GM19099 (cell line): ENCODE results near the gene TTI1.

ENCODE experiments used
- POLR2A ChIP-seq: IDR thresholded peaks from 3 replicates; pipeline ENCODE4 v1.6.1; 2011; ENCODE audit warnings: low read depth; ENCODE audit not compliant: insufficient read length; ENCODE audit errors: extremely low read depth

Gene TTI1

GRCh38 chr20:38005903-38006302 is 27.4 kb downstream of the TTI1 start:
- TF ChIP-seq POLR2A, result no peak

GRCh38 chr20:38004416-38004815 is 28.8 kb downstream of the TTI1 start:
- no peak for TF ChIP-seq POLR2A

DNA sequence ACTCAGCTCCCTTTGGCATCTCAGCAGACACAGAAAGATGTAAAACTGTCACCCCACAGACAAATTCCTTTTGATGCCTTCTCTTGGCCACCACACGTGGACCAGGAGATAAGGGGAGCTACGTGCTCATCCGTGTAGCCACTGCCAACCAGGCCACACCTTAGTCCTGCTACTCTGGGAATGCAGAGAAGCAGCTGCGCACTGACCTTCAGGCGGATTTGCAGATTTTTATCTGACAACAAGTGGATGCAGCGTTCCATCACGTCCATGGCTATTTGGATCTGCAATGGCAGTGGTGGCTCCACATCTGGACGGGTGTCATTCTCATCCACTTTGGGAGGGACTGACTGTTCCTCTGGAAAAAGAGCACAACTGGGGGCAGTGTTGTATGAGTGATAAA is 30.8 kb downstream of the TTI1 start:
- TF ChIP-seq POLR2A, result no peak

DNA sequence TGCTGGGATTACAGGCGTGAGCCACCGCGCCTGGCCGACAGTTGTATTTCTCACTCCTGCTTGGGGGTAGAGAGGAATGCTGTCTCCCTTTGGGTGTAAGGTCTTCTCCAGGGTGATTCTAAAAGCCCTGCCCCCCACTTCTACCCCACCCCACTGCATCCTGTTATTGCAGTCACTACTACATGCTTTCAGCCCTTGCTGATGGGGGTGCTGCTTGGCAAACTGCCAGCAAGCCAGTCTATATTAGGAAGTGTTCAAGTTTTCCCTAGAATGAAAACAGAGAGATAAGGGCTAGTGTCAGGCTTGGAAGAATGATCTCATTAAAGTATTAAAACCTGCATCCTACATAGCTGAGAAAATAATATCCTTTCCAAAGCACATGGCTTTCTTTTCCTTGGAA is 31.3 kb downstream of the TTI1 start:
- no peak for TF ChIP-seq POLR2A

DNA sequence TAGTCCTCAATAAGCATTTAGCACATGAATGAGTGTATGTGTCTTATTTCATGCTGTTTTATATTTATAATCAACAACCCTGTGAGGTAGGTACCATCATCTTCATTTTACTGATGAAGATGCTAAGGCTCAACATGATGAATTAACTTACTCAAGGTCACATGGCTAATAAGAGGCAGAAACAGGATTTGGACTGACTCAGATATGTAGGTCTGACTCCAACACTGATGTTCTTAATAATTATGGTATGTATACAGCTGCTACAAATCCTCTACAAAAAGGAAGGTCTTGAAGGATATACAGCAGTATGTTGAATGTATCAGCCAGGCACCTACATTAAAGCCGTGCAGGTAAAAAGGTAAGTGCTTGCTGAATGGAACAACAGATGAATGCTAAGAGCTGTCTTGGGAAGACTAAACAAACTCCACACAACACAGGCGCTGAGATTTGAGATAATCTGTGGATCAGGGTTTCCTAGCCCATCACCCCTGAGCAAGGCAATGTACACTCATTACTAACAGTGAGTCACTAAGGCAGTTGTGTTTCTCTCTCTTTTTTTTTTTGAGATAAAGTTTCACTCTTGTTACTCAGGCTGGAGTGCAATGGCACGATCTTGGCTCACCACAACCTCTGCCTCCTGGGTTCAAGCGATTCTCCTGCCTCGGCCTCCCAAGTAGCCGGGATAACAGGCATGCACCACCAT is 31.9 kb downstream of the TTI1 start:
- TF ChIP-seq POLR2A, result no peak

DNA sequence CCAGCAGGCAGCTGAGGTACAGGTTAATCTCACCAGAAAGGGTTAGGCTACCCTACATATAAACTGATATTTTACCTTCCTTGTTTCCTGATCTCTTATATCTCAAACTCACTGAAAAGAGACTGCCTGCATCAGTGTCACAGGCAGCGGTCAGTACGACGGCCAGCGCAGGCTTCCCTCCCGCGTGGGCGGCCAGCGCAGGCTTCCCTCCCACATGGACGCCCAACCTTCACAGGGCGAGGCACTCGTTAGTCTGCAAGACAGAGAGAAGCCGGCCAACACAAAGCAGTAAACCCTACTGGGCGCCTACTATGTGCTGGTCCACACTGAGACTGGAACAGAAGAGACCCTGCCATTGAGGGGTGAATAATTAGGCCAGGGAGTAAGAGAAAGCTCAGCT is 33.0 kb downstream of the TTI1 start:
- TF ChIP-seq POLR2A, result no peak

GRCh38 chr20:37999526-38000263 is 33.6 kb downstream of the TTI1 start:
- no peak for TF ChIP-seq POLR2A

DNA sequence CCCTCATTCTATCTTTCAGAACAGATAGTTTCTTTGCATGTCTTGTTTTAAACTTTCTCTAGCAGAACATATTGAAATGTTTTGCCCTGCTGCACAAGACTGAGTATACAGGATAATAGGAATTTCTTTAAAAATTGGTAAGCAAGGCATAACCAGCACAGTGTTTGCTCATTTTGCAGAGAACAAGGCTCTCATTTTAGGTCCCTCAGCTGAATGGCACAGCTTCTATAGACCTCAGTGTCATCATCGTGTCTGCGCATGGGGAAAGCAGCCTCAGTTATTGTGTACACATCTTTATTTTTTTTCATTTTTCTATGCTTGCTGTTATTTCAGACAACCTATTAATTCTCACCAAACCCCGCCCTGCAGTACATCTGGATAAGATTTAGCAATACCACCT is 35.7 kb downstream of the TTI1 start:
- TF ChIP-seq POLR2A, result no peak

GRCh38 chr20:37995856-37996605 is 37.2 kb downstream of the TTI1 start:
- no peak for TF ChIP-seq POLR2A

DNA sequence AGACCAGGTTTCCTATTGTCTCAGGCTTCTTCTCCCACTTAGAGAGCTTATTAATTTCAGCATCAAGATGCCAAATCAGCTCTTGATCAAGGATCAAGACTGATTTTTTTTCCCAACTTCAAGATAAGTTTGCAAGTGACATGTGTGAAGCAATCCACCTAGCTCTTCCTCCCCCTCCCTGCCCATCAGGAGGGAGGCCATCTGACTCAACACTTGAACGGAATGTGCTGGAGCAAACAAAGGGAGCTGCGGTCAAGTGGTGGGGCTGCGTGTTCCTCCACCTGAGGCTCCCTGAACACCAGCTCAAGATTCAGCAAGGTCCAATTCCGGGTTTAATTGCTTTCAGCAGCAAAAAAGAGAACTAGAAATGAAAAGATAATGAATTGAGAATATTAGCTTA is 38.7 kb downstream of the TTI1 start:
- no peak for TF ChIP-seq POLR2A

- no peak for TF ChIP-seq POLR2A
These were observed 40.4 kb downstream of the TTI1 start for GRCh38 chr20:37992802-37993409.

- no peak for TF ChIP-seq POLR2A
These were observed 41.3 kb downstream of the TTI1 start for GRCh38 chr20:37991908-37992307.

GRCh38 chr20:37991157-37991866 is 41.9 kb downstream of the TTI1 start:
- no peak for TF ChIP-seq POLR2A

GRCh38 chr20:37990571-37991151 is 42.6 kb downstream of the TTI1 start:
- no peak for TF ChIP-seq POLR2A
